GM21737 (cell line): ENCODE data around the gene PDHA1.
A peak's percentile ranks its signal among the peaks of the same experiment; 100 is the strongest.

ENCODE experiments used
- ATAC-seq: cut with Tn5 transposase; IDR thresholded peaks from one replicate; pipeline ENCODE4 v1.9.1; 2021; ENCODE audit warnings: mild to moderate bottlenecking, moderate library complexity; ENCODE audit not compliant: unreplicated experiment

PDHA1 gene

GRCh38 chrX:19373351-19373891, 29.7 kb downstream of the PDHA1 start:
- no peak for ATAC-seq

- ATAC-seq, result no peak
Measured at GRCh38 chrX:19375546-19375945, 31.8 kb downstream of the PDHA1 start.

GRCh38 chrX:19377799-19378198, 34.1 kb downstream of the PDHA1 start:
- ATAC-seq, result no peak

- no peak for ATAC-seq
Measured at GRCh38 chrX:19381326-19381725, 37.6 kb downstream of the PDHA1 start.

- peak; percentile 59 for ATAC-seq
Measured at GRCh38 chrX:19382555-19383145, 38.9 kb downstream of the PDHA1 start.

GRCh38 chrX:19386679-19387078, 43.0 kb downstream of the PDHA1 start:
- ATAC-seq, result no peak

GRCh38 chrX:19388064-19388679, 44.4 kb downstream of the PDHA1 start:
- no peak for ATAC-seq

GRCh38 chrX:19388741-19389140, 45.0 kb downstream of the PDHA1 start:
- ATAC-seq, result no peak

- no peak for ATAC-seq
Measured at GRCh38 chrX:19389227-19389845, 45.6 kb downstream of the PDHA1 start.

GRCh38 chrX:19392078-19392477, 48.4 kb downstream of the PDHA1 start:
- ATAC-seq, result no peak

GRCh38 chrX:19392703-19393102, 49.0 kb downstream of the PDHA1 start:
- no peak for ATAC-seq

GRCh38 chrX:19403696-19404095, 60.0 kb downstream of the PDHA1 start:
- no peak for ATAC-seq

GRCh38 chrX:19410259-19410658, 66.5 kb downstream of the PDHA1 start:
- no peak for ATAC-seq
